MM.1S (cell line): ENCODE results near the gene PTPRN2.

Experiments used
- EZH2 ChIP-seq: fragments of 300-600 bp; sonication (generic); optimal IDR thresholded peaks from 2 replicates; pipeline ENCODE3; 2017; ENCODE audit warnings: low read depth, mild to moderate bottlenecking, antibody characterized with exemption, low read length, mixed read lengths
- EZH2phosphoT487 ChIP-seq: fragments of 300-600 bp; sonication (generic); IDR thresholded peaks from 2 replicates; pipeline ENCODE4 v1.6.1; 2018; ENCODE audit warnings: antibody characterized with exemption, low read length
- TF ChIP-seq, protein P1 (sequence below): fragments of 300-600 bp; sonication (generic); IDR thresholded peaks from 2 replicates; pipeline ENCODE4 v1.5.1; 2016; ENCODE audit warnings: antibody characterized with exemption, low read length, mixed read lengths

DNA sequence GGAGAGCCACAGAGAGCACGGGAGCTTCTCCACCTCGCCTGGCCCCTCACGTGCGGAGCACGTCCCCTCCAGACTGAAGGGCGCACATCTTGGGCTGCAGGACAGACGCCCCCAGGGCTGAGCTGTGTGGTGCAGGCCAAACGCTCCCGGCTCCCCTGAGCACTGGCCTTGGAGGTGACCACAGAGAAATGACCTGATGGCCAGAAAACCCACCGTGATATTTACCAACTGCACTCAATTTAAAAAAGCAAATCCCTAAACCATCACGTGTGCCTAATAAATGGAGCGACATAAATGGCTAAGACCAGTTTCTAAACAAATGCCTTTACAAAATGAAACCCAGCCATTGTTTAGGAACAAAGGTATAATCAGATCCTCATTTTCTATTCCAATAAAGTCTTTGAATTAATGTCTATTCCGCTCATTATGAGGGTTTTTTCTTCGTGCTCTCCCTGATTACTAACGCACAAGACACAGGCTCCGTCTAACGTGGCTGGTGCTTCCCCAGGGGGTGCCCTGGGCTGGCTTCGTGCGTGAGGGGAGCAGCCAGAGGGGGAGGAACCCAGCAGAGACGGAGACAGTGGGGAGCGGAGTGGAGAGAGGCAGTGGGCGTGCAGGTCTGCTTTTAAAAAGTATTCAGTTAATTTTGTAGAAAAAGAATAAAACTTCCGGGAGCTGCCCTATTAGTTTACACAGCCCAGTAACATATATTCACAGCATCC lies 1060.5 kb downstream of the PTPRN2 start:
- TF ChIP-seq, protein P1, sequence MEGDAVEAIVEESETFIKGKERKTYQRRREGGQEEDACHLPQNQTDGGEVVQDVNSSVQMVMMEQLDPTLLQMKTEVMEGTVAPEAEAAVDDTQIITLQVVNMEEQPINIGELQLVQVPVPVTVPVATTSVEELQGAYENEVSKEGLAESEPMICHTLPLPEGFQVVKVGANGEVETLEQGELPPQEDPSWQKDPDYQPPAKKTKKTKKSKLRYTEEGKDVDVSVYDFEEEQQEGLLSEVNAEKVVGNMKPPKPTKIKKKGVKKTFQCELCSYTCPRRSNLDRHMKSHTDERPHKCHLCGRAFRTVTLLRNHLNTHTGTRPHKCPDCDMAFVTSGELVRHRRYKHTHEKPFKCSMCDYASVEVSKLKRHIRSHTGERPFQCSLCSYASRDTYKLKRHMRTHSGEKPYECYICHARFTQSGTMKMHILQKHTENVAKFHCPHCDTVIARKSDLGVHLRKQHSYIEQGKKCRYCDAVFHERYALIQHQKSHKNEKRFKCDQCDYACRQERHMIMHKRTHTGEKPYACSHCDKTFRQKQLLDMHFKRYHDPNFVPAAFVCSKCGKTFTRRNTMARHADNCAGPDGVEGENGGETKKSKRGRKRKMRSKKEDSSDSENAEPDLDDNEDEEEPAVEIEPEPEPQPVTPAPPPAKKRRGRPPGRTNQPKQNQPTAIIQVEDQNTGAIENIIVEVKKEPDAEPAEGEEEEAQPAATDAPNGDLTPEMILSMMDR, result no peak
- no peak for TF ChIP-seq EZH2phosphoT487
- TF ChIP-seq EZH2, result no peak
